Loucy (cell line): ENCODE measurements around the gene HELQ.

ENCODE experiments used
- EZH2phosphoT487 ChIP-seq: fragments of 200-600 bp; IDR thresholded peaks from 2 replicates; pipeline ENCODE4 v1.6.1; 2018; ENCODE audit warnings: antibody characterized with exemption, mild to moderate bottlenecking, moderate library complexity, borderline replicate concordance
- TF ChIP-seq, protein P1 (sequence below): fragments of 200-600 bp; sonication (generic); conservative IDR thresholded peaks from 2 replicates; pipeline ENCODE4 v1.5.1; 2014; ENCODE audit warnings: mild to moderate bottlenecking, antibody characterized with exemption, low read length

DNA sequence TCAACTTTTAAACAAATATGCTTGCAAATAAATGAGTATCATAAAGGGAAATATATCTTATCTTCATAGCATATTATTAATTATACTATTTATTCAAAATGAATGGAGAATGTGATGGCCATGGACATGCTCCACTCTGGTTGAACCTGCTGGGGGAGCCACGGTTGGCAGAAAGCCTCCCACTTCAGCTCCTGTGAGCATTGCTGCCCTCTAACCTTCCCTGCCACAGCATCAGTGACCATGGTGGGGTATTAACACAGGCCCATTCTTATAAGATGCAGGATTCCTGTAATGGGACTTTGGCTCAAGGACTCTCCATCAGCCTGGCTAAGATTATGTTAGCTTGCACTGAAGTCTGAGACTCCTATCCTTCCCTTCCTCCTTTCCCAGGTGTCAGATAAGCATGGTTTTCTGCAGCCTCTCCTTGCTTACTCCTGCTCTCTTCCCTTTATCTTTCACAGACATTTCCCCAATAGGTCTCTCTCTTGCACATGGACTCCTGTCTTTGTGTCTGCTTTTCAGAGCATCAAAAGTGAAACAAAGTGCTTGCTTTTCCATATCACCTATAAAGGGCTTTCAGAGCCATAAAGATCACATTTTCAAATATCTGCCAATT is 34.2 kb upstream of the HELQ start:
- TF ChIP-seq EZH2phosphoT487 = no peak
- TF ChIP-seq, protein P1, sequence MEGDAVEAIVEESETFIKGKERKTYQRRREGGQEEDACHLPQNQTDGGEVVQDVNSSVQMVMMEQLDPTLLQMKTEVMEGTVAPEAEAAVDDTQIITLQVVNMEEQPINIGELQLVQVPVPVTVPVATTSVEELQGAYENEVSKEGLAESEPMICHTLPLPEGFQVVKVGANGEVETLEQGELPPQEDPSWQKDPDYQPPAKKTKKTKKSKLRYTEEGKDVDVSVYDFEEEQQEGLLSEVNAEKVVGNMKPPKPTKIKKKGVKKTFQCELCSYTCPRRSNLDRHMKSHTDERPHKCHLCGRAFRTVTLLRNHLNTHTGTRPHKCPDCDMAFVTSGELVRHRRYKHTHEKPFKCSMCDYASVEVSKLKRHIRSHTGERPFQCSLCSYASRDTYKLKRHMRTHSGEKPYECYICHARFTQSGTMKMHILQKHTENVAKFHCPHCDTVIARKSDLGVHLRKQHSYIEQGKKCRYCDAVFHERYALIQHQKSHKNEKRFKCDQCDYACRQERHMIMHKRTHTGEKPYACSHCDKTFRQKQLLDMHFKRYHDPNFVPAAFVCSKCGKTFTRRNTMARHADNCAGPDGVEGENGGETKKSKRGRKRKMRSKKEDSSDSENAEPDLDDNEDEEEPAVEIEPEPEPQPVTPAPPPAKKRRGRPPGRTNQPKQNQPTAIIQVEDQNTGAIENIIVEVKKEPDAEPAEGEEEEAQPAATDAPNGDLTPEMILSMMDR = peak; percentile 36
